ENCODE data around the gene NT5M.

GRCh38 chr17:17350491-17351355 is 47.5 kb downstream of the NT5M start:
- TF ChIP-seq EP300 (IDR thresholded peaks at IDR 0.05; ENCODE audit: low read depth) (no peak), POLR2A (IDR thresholded peaks at IDR 0.05) (no peak), POLR2AphosphoS5 (IDR thresholded peaks at IDR 0.05) (no peak)
- TF ChIP-seq, protein P1, sequence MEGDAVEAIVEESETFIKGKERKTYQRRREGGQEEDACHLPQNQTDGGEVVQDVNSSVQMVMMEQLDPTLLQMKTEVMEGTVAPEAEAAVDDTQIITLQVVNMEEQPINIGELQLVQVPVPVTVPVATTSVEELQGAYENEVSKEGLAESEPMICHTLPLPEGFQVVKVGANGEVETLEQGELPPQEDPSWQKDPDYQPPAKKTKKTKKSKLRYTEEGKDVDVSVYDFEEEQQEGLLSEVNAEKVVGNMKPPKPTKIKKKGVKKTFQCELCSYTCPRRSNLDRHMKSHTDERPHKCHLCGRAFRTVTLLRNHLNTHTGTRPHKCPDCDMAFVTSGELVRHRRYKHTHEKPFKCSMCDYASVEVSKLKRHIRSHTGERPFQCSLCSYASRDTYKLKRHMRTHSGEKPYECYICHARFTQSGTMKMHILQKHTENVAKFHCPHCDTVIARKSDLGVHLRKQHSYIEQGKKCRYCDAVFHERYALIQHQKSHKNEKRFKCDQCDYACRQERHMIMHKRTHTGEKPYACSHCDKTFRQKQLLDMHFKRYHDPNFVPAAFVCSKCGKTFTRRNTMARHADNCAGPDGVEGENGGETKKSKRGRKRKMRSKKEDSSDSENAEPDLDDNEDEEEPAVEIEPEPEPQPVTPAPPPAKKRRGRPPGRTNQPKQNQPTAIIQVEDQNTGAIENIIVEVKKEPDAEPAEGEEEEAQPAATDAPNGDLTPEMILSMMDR (IDR thresholded peaks at IDR 0.05), result no peak

All from transverse colon (tissue), 4 donors.